ENCODE data around the gene DEFB112.

DNA sequence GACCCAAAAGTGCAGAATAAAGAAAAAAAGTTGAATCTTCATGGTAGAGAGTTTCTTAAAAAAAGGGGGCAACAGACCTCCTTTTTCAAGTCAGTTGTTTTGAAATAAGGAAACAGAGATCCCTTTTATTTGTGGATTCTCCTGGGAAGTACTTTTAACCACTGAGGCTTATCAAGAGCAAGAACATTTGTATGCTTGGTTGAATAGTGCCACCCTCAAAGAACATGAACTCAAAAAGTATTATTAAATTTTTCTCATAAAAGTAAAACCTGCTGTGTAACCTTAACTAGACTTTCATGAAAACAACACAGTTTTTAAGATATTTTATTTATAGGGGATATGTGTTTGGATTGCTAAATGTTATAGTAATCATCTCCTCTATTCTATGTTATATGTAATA is 27.8 kb downstream of the DEFB112 start, which contains the start of gene DEFB110:
- TF ChIP-seq, protein P1, sequence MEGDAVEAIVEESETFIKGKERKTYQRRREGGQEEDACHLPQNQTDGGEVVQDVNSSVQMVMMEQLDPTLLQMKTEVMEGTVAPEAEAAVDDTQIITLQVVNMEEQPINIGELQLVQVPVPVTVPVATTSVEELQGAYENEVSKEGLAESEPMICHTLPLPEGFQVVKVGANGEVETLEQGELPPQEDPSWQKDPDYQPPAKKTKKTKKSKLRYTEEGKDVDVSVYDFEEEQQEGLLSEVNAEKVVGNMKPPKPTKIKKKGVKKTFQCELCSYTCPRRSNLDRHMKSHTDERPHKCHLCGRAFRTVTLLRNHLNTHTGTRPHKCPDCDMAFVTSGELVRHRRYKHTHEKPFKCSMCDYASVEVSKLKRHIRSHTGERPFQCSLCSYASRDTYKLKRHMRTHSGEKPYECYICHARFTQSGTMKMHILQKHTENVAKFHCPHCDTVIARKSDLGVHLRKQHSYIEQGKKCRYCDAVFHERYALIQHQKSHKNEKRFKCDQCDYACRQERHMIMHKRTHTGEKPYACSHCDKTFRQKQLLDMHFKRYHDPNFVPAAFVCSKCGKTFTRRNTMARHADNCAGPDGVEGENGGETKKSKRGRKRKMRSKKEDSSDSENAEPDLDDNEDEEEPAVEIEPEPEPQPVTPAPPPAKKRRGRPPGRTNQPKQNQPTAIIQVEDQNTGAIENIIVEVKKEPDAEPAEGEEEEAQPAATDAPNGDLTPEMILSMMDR (IDR thresholded peaks at IDR 0.05; ENCODE audit: insufficient read depth, low read length, poor library complexity, severe bottlenecking): no peak
- TF ChIP-seq EZH2phosphoT487 (conservative IDR thresholded peaks at IDR 0.05; ENCODE audit: low read length): no peak
